NK-92 (cell line): ENCODE data around the gene METTL25.

Experiments
- DNase-seq: peaks from one replicate; lab custom pipeline; 2025; ENCODE audit not compliant: unreplicated experiment; lab: John Stamatoyannopoulos, UW

METTL25 gene

DNA sequence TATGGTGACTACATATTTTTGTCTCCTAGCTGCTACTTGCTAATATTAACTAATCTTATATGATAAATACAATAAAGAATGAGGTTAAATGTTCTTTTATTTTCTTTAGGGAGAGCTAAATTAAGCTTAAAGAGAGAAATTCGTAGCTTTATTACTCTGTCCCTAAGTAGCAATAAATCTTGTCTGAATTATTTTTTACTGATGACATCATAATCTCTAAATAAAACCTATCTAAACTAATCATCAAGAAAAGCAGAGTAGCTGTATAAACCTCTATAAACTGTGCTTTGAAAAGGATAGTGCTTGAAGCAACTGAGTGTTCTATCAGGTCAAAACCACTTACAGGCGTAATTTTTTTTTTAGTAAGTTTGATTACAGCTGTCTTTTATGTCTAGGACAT lies 42.5 kb downstream of the METTL25 start:
- DNase-seq = no peak

GRCh38 chr12:82406651-82407050 lies 48.3 kb downstream of the METTL25 start:
- DNase-seq = no peak

GRCh38 chr12:82407481-82407880 lies 49.2 kb downstream of the METTL25 start:
- no peak for DNase-seq

- DNase-seq = no peak
Observed at GRCh38 chr12:82408844-82409243, 50.5 kb downstream of the METTL25 start.

DNA sequence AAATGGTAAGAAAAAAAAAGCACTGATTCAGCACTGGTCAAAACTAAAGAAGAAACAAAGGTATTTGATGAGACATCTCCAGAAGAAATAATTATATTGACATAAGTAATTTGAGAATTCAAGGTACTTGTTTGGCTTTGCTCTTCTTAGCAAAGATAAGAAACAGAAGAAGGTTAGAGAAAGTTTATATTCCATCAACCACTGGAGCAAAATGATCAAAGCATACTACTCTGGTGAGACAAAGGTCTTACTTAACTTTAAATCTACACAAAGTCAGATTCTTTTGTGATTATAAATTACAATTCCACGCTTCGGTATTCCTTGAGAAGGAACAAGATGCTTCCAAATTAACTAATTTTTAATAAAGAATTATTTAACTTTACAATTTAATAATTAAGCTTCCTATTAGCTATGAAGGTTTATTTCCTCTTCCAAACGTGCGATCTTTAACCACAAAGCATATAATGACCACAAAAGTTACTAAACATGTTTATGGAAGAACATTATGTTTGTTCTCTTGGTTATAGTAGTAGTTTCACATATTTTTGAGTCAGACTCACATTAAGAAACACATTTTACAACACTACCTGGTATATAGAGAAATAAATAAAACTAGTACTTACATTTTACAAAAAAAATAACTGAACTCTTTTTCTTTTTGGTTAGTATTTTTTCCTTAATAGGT lies 53.4 kb downstream of the METTL25 start:
- DNase-seq = no peak

DNA sequence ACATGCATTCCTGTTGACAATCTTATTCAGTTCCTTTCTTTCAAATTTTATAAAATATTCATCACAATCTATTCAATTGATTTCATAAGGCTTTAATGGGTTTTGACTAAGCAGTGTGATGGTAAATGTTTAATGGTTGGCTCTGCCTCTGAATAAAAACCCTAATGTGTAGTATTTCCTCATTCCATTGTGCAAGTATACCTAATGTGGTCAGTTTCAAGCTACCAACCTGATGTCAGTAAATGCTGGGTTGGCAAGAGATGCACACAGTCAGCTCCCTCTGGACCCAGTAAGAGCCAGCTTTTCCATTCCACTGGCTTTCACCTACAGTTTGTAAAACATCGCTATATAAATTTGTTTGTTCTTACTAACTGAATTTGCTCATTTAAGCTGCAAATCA lies 53.9 kb downstream of the METTL25 start:
- DNase-seq = no peak

- DNase-seq = no peak
Observed at GRCh38 chr12:82414044-82414443, 55.7 kb downstream of the METTL25 start.

DNA sequence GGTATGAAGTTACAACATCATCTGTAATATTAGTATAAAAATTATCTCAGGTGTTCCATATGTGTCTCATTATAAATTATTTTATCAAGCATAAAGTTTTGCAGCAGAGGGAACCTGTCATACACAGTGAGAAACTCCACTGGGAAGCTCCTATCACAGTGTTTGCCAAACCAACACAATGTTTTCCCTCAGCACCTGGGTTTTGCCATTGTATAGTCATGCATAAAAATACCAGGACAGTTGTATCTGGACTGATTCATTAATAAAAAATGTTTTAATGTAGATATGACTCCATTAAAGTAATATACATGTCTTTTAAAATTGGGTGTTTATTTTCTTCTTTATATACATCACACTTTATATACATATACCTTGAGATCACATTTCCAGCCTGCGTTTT lies 56.6 kb downstream of the METTL25 start:
- no peak for DNase-seq

DNA sequence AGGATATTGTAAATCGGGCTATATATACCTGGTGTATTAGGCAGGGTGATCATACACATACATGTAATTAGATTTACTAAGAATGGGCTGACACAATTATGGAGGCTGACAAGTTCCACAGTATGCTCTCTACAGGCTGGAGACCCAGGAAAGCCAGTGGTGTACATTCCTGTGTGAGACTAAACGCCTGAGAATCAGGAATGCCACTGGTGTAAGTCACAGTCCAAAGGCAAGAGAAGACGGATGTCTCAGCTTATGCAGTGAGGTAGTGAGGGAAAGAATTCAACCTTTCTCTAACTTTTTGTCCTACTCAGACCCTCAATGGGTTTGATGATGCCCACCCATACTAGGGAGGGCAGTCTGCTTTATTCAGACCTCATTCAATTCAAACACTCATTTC lies 57.1 kb downstream of the METTL25 start:
- DNase-seq = no peak

GRCh38 chr12:82425241-82425640 lies 66.9 kb downstream of the METTL25 start:
- no peak for DNase-seq

GRCh38 chr12:82426081-82426480 lies 67.8 kb downstream of the METTL25 start:
- no peak for DNase-seq

DNA sequence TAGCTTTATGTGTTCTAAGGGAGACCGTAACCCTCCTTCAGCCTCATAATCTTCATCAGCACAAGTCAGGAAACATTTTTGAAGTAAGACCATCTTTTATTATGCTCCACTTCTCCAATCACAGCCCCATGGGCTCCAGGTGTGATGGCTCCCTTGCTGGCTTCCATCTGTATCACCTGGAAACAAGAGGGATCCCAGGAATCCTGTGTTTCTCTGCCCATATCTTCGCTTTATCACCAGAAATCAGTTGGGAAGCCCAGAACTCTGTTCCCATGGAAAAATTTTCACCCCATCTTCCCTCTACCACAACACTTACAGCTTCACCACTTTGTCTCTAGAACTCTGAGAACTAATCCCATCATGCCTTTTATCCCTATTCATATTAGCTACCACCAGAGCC lies 68.3 kb downstream of the METTL25 start:
- DNase-seq = no peak

GRCh38 chr12:82430541-82431145 lies 72.3 kb downstream of the METTL25 start:
- DNase-seq = no peak

- no peak for DNase-seq
Observed at GRCh38 chr12:82434392-82434911, 76.1 kb downstream of the METTL25 start.

GRCh38 chr12:82436354-82436753 lies 78.0 kb downstream of the METTL25 start:
- no peak for DNase-seq

DNA sequence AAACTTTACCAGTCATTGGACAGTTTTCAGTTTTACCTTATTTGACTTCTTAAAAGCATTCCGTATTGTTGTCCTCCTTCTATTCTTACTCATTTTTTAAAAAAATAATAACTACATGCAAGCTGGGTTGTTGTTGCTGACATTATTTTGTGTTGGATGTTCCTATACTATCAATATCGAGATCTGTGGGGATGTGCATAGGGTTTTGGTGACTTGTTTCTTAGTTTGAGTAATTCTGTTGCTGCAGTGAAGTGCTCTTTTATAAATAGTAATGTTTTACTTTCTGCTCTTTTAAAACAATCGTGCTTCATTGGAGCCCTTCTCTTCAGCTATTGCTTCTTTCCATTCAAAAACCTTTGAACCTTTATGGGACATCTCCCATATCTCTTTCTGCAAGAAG lies 79.4 kb downstream of the METTL25 start:
- no peak for DNase-seq

- no peak for DNase-seq
Observed at GRCh38 chr12:82438356-82438755, 80.0 kb downstream of the METTL25 start.

GRCh38 chr12:82440885-82441284 lies 82.6 kb downstream of the METTL25 start:
- no peak for DNase-seq

DNA sequence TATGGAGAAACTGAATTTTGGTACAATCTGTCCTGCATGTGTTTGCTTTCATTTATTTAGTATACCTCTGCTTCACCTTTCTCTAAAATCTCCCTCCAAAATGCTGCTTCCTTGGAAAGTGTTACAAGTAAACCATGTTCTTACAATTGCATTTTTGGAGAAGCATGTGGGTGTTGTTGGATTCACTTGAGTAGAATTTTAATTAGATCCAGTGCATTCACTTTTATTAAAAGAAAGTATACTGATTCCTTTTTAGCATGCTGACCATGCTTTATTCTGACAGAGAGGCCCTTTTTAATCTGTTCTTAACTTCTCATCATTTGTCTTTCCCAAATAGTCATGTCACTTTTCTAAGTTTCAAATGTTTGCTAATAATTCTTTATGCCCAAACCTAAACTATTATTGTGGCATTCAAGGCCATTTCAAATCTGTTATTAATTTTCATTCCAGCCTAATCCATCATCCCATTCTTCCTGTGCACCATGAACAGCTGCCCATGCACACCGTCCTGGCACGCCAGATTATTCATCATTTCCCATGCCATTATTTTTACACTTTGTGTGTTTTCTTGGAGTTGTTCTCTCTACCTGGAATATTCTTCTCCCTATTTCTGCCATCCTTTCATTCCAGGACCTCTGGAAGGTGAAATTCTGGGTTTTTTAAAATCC lies 90.7 kb downstream of the METTL25 start:
- DNase-seq = no peak

GRCh38 chr12:82456633-82457032 lies 98.3 kb downstream of the METTL25 start:
- DNase-seq = no peak

GRCh38 chr12:82458101-82458500 lies 99.8 kb downstream of the METTL25 start:
- no peak for DNase-seq

DNA sequence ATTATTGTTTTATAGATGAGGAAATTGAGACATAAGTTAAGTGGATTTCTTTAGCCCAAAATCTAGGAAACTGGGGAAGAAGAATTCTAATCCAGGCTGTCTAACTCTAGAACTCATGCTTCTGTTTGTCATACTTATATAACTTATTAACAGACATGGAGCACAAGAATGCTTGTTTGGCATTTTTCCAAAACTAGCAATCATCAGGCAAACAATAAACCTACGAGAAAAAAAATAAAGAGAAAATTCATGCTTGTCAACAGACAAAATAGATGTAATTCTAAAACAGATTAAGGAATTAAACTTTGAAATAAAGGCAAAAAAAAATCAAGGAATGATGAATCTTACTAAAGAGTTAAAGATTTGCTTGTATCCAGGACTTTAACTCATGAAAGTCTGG lies 103.1 kb downstream of the METTL25 start:
- DNase-seq = no peak
